DOHH2 (cell line): ENCODE data around the gene MYO7B.

ENCODE experiments used
- CTCF ChIP-seq: fragments of 200-600 bp; sonication (generic); IDR thresholded peaks from one replicate; pipeline ENCODE4 v1.5.1; 2014; ENCODE audit warnings: antibody characterized with exemption, mild to moderate bottlenecking, low read depth, low read length; ENCODE audit not compliant: poor library complexity, severe bottlenecking
- EZH2phosphoT487 ChIP-seq: fragments of 200-600 bp; sonication (generic); IDR thresholded peaks from 2 replicates; pipeline ENCODE4 v1.6.1; 2017; ENCODE audit warnings: borderline replicate concordance, mild to moderate bottlenecking, antibody characterized with exemption, low read length, moderate library complexity, mixed read lengths

DNA sequence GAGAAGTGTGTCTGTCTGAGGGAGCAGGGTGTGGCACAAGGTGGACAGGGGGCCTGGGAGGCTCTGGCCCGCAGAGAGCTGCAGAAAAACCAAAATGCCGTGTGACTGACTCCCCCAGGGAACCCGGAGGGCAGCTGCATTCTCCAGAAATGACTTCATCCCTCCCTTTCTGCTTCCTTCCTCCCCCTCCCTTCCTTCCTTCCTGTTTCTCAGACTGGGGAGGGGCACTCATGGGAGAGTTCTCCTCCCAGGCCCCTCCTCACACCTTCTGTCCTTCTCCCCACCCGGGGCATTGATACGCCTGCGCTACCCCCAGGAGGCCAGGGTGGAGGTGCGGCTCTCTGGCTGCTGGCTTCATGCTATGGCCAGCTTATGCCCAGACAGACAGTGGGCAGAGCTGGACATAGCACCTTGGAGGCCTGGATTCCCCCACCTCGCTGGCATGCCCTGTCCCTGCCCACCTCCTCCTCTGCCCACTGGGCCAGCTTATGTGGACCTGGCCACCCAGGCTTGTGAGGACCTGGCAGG lies 102.3 kb downstream of the MYO7B start:
- TF ChIP-seq CTCF (no peak), EZH2phosphoT487 (no peak)
